ENCODE results near the gene IFNAR1. TPM values are rescaled to one million over a fixed set of nuclear protein-coding genes. Genes with fewer than 3 reads are reported as not detected.

IFNAR1 gene
- total RNA-seq, 2 donors from 2014 or later: 16.0 to 16.6 TPM

DNA sequence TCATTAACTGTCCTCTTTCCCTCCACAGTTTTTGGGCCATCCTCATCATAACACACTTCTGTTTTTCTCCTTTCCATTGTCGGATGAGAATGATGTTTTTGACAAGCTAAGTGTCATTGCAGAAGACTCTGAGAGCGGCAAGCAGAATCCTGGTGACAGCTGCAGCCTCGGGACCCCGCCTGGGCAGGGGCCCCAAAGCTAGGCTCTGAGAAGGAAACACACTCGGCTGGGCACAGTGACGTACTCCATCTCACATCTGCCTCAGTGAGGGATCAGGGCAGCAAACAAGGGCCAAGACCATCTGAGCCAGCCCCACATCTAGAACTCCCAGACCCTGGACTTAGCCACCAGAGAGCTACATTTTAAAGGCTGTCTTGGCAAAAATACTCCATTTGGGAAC, 28.6 kb upstream of the IFNAR1 start:
- Mint-ChIP-seq H3K27me3 (no peaks in the 10 kb centered on the region), H3K9me3 (no peaks in the 10 kb centered on the region), H3K27ac (no peak overlapping the region), H3K4me1 (ENCODE audit: low read depth in 2 of 2) (peaks cover 17 to 27% of the 10 kb centered on the region in 2 donors), H3K36me3 (no peaks in the 10 kb centered on the region), H3K4me3 (no peak overlapping the region)
- ATAC-seq: no peak
- no peak for DNase-seq (ENCODE audit: low spot score)

DNA sequence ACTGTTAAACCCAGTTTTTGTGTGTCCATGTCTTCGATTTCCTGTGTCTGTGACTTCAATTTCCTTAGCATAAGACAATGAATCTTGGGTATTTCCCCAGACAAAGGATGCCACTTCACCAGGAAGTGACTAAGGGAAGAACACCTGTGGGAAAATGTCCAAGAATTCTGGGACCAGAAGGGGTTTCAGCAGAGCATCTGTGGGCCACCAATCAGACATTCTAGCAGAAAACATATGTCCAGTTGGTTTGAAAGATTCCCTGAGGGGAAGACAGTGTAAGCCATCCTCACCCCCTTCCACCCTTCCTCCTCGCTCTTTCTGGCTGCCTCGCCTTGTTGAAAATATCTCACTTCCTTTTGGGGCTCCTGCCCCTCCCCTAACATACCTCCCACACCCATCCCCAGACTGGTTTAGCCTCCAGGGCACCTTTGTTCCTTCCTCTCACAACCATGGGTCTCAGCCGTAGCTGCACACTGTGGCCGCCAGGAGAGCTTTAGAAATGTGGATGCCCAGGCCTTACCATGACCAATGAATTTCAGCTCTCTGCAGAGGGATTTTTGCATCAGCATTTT, 25.5 kb upstream of the IFNAR1 start:
- ATAC-seq: no peak
- no peak for DNase-seq (ENCODE audit: low spot score)
- Mint-ChIP-seq H3K4me1 (ENCODE audit: low read depth in 2 of 2) (peaks cover 11 to 18% of the 10 kb centered on the region in 2 donors), H3K27me3 (no peaks in the 10 kb centered on the region), H3K9me3 (no peaks in the 10 kb centered on the region), H3K27ac (no peak overlapping the region), H3K36me3 (no peaks in the 10 kb centered on the region), H3K4me3 (no peak overlapping the region)

DNA sequence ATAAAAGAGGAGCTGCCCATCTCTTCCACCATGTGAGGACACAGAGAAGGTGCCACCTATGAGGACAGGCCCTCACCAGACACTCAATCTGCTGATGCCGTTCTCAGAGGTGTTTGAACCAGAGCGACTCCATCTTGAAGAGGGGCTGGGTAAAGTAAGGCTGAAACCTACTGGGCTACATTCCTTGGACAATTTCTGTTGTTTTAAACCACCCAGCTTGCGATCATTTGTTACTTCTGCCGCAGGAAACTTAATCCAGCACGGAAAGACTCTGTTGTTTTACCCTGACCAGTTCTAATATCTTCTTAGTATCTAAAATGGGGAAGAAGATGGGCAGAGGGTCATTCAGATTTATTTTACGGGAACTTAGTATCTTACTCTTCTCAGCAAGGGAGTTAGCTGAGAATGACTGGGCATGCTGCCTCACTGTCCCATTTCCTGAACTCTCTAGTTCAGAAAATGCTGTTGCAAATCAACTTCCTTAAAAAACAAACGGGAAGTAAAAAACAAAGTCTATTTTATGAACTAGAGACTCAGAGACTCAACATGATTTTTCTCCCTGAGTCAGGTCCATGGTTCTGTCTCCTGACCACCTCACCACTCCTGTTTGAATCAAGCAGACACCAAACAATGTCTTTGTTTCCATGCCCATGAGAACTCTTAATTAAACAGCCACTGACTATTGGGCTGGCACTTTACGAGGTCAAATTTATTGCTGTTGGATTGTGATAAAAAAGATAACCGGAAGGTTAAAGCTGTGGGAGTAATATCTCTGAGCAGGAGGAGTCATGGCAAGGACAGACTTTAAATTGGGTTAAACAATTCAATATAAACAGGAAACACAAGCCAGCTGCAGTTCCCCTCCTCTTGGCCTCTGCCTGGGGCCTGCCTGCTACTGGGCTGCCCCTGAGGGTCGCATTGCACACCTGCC, 23.8 kb upstream of the IFNAR1 start:
- no peak for DNase-seq (ENCODE audit: low spot score)
- no peak for ATAC-seq
- Mint-ChIP-seq H3K4me1 (ENCODE audit: low read depth in 2 of 2) (peaks cover 11 to 15% of the 10 kb centered on the region in 2 donors), H3K9me3 (no peaks in the 10 kb centered on the region), H3K27ac (peak overlapping the region in 1 of 2 donors; percentile 44), H3K4me3 (no peak overlapping the region), H3K36me3 (no peaks in the 10 kb centered on the region), H3K27me3 (no peaks in the 10 kb centered on the region)

DNA sequence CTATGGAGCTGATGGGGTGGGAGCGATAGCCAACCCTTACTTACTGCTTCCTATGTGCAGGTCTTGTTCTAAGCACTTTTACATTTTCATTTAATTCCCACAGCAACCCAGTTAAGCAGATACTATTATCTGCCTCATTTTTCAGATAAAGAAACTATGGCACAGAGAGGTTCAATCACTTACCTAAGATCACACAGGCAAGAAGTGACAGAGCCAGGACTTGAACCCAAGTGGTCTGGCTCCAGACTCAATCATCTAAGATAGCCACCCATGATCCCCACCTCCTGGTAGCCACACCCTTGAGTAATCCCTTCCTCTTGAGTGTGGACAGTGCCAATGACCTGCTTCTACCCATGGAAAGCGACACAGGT, 23.2 kb upstream of the IFNAR1 start:
- no peaks in the 10 kb centered on the region for H3K27me3 Mint-ChIP-seq
- ATAC-seq (no peak), DNase-seq (ENCODE audit: low spot score) (no peak)
- H3K36me3 Mint-ChIP-seq: no peaks in the 10 kb centered on the region
- H3K4me1 Mint-ChIP-seq (ENCODE audit: low read depth in 2 of 2): peaks cover 11 to 15% of the 10 kb centered on the region in 2 donors
- H3K9me3 Mint-ChIP-seq: no peaks in the 10 kb centered on the region
- H3K27ac Mint-ChIP-seq: peak overlapping the region in 1 of 2 donors; percentile 44
- H3K4me3 Mint-ChIP-seq: no peak overlapping the region

DNA sequence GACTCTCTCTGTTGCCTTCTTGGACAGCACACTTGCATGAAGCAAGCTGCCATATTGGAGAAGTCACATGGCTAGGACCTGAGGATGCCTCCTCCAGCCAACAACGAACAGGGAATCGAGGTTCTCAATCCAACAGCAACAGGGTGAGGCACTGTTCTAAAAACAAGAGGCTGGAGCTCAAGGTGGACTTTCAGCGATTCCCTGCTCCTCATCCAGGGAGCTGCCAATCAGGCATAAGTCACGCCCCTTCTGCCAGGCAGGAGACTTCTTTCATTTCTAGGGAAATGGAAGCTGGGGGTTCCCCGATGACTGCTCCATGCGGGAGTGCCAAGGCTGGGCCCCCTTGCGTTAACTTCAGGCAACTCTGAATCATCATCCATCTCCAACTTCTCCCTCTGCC, 22.7 kb upstream of the IFNAR1 start:
- peaks cover 11 to 15% of the 10 kb centered on the region in 2 donors for H3K4me1 Mint-ChIP-seq (ENCODE audit: low read depth in 2 of 2)
- H3K9me3 Mint-ChIP-seq: no peaks in the 10 kb centered on the region
- DNase-seq (ENCODE audit: low spot score) (no peak), ATAC-seq (no peak)
- no peak overlapping the region for H3K27ac Mint-ChIP-seq
- H3K4me3 Mint-ChIP-seq: no peak overlapping the region
- no peaks in the 10 kb centered on the region for H3K36me3 Mint-ChIP-seq
- H3K27me3 Mint-ChIP-seq: peaks cover 0 to 1% of the 10 kb centered on the region in 2 donors

DNA sequence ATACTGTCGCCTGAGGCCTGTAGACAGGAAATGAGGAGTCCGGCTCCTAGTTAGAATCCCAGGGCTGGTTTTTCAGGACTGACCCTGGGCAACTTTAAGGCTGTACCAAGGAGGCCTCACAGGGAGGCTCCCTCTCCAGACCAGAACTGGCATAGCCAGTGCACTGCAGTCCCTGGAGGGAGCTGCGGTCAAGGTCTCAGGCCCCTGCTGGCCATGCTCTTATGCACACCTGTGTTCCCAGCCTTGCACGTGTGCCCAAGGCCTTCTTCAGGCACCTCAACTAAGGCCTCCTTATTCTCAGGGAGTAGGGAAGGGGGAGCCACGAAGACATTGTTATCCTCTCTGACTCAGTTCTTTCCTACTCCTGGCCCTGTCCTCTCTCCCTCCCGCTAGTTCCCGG, 22.0 kb upstream of the IFNAR1 start:
- Mint-ChIP-seq H3K4me3 (no peak overlapping the region), H3K27me3 (peaks cover 0 to 3% of the 10 kb centered on the region in 2 donors), H3K9me3 (no peaks in the 10 kb centered on the region), H3K27ac (no peak overlapping the region), H3K36me3 (no peaks in the 10 kb centered on the region), H3K4me1 (ENCODE audit: low read depth in 2 of 2) (peaks cover 11 to 15% of the 10 kb centered on the region in 2 donors)
- ATAC-seq (no peak), DNase-seq (ENCODE audit: low spot score) (no peak)

DNA sequence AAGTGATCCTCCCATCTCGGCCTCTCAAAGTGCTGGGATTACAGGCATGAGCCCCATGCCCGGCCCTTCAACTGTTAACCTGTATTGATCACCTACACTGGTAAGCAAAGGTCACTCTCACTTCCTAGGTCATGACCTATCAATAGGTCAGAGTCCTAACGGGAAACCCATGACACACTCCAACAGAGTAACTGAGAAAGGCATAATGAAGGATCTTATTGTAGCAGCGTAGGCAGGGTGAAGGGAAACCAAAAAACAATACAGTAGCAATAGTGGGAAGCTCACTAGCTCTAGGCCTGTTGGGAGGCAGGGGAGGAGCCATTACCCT, 19.5 kb upstream of the IFNAR1 start:
- H3K9me3 Mint-ChIP-seq: no peaks in the 10 kb centered on the region
- no peaks in the 10 kb centered on the region for H3K36me3 Mint-ChIP-seq
- ATAC-seq (no peak), DNase-seq (ENCODE audit: low spot score) (no peak)
- peaks cover 4 to 8% of the 10 kb centered on the region in 2 donors for H3K4me1 Mint-ChIP-seq (ENCODE audit: low read depth in 2 of 2)
- H3K27ac Mint-ChIP-seq: no peak overlapping the region
- peaks cover 0 to 3% of the 10 kb centered on the region in 2 donors for H3K27me3 Mint-ChIP-seq
- no peak overlapping the region for H3K4me3 Mint-ChIP-seq

DNA sequence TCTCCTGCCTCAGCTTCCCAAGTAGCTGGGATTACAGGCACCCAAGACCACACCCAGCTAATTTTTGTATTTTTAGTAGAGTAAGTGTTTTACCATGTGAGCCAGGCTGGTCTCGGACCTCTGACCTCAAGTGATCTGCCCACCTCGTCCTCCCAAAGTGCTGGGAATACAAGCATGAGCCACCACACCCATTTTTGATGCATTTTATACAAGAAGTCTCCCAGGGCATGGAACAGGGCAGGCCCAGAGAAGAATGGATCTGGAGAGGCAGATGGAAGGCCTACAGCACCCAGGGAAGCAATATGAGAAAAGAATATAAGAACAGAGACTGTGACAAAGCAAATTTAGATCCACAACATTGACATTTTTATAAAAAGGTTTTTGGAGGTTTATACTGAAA, 18.8 kb upstream of the IFNAR1 start:
- DNase-seq (ENCODE audit: low spot score) (no peak), ATAC-seq (no peak)
- H3K27ac Mint-ChIP-seq: no peak overlapping the region
- H3K4me3 Mint-ChIP-seq: no peak overlapping the region
- peaks cover 4 to 5% of the 10 kb centered on the region in 2 donors for H3K4me1 Mint-ChIP-seq (ENCODE audit: low read depth in 2 of 2)
- peaks cover 0 to 3% of the 10 kb centered on the region in 2 donors for H3K27me3 Mint-ChIP-seq
- no peaks in the 10 kb centered on the region for H3K36me3 Mint-ChIP-seq
- no peaks in the 10 kb centered on the region for H3K9me3 Mint-ChIP-seq

DNA sequence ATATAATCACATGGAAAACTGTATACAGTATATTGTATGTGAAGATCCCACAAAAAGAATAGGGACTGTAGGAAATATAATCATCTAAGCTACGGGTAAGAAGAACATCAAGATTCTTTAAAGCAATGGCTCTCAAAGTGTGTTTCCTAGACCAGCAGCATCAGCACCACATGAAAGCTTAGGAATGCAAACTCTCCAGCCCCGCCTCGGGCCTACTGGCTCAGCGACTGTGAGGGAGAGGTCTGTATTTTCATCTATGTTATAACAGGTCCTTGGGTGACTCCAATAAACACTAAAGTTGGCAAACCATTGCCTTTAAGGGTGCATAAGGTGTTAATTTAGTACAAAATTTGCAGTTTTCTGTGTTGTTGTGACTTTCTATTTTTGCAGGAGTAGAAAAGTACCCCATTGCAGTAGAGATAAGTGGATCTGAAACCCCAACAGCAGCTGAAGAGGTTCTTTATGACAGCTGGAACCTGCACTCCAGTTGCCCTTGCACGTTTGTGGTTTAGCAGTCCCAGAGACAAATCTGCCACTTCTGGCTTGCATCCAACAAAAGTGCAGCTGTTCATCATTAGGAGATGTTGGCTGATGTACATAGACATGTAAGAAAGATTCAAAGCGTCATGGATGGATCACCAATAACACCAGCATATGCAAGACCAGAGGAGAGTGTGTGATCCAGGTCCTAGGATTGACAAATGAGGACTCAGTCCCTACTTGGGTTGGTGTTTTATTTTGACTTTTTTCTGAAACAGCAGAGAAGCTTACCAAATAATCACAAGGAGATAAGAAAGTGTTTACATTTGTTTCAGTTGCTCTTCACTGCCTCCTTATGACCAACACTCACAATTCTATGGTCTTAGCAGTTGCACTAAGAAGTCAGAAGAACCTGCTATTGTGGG, 15.9 kb upstream of the IFNAR1 start:
- Mint-ChIP-seq H3K36me3 (no peaks in the 10 kb centered on the region), H3K27ac (no peak overlapping the region), H3K9me3 (no peaks in the 10 kb centered on the region), H3K27me3 (peaks cover 0 to 5% of the 10 kb centered on the region in 2 donors), H3K4me1 (ENCODE audit: low read depth in 2 of 2) (peaks cover 0 to 4% of the 10 kb centered on the region in 2 donors), H3K4me3 (no peak overlapping the region)
- no peak for DNase-seq (ENCODE audit: low spot score)
- ATAC-seq: no peak

DNA sequence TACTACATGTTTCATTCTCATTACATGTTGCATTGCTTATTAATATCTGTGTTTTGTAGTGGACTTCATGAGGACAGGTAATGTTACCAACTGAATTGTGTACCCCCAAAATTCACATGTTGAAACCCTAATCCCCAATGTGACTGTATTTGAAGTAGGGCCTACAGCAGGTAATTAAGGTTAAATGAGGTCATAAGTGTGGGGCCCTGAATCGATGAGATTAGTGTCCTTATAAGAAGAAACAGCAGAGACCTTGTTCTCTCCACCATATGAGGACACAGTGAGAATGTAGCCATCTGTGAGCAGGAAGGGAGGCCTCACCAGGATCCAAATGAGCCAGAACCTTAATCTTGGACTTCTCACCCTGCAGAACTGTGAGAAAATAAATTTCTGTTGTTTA, 15.0 kb upstream of the IFNAR1 start:
- Mint-ChIP-seq H3K27me3 (peaks cover 6 to 10% of the 10 kb centered on the region in 2 donors), H3K4me1 (ENCODE audit: low read depth in 2 of 2) (peaks cover 0 to 4% of the 10 kb centered on the region in 2 donors), H3K27ac (no peak overlapping the region), H3K4me3 (no peak overlapping the region), H3K36me3 (no peaks in the 10 kb centered on the region), H3K9me3 (no peaks in the 10 kb centered on the region)
- DNase-seq (ENCODE audit: low spot score) (no peak), ATAC-seq (no peak)

DNA sequence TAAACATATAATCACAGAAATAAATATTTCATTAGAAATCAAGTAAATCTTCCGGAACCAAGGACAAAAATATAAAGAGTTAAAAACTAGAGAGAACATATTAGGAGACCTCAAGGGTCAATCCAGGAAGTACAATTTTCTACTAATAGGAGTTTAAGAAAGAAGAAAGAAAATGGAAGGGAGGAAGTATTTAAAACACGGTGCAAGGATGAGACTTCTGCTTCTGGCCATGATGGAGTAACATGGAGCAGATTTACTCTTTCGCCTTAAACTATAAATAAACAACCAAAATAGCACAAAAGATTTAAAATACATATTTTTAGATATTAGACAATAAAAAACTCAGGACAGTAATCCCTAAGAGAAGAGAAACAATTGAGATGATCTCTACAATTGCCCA, 12.6 kb upstream of the IFNAR1 start:
- Mint-ChIP-seq H3K27ac (no peak overlapping the region), H3K4me1 (ENCODE audit: low read depth in 2 of 2) (peaks cover 0 to 4% of the 10 kb centered on the region in 2 donors)
- ATAC-seq: no peak

DNA sequence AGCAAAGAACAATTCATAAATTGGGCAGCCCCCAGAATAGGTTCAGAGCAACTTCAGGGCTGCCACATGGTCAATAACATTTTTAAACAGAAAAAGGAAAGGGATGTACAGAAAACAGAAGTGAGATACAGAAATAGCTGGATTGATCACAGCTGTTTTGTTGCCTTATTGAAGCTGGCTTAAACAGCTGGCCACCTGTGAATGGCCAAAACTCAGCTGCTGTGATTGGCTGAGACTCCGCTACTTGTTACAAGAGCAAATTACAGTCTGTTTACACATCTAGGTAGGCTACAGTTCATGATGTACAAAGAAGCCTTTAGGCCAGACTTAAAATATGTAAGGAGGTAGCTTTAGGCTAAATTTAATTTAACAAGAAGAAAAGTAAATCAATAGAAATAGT, 11.6 kb upstream of the IFNAR1 start:
- H3K27ac Mint-ChIP-seq: no peak overlapping the region
- no peak overlapping the region for H3K4me3 Mint-ChIP-seq
- no peaks in the 10 kb centered on the region for H3K9me3 Mint-ChIP-seq
- DNase-seq (ENCODE audit: low spot score) (no peak), ATAC-seq (no peak)
- no peaks in the 10 kb centered on the region for H3K36me3 Mint-ChIP-seq
- peaks cover 0 to 4% of the 10 kb centered on the region in 2 donors for H3K4me1 Mint-ChIP-seq (ENCODE audit: low read depth in 2 of 2)
- H3K27me3 Mint-ChIP-seq: peaks cover 11 to 15% of the 10 kb centered on the region in 2 donors

More for the DNA sequence above, 12.6 kb upstream of the IFNAR1 start:
- no peak overlapping the region for H3K4me3 Mint-ChIP-seq
- H3K9me3 Mint-ChIP-seq: no peaks in the 10 kb centered on the region
- H3K27me3 Mint-ChIP-seq: peaks cover 11 to 16% of the 10 kb centered on the region in 2 donors
- H3K36me3 Mint-ChIP-seq: no peaks in the 10 kb centered on the region
- no peak for DNase-seq (ENCODE audit: low spot score)

DNA sequence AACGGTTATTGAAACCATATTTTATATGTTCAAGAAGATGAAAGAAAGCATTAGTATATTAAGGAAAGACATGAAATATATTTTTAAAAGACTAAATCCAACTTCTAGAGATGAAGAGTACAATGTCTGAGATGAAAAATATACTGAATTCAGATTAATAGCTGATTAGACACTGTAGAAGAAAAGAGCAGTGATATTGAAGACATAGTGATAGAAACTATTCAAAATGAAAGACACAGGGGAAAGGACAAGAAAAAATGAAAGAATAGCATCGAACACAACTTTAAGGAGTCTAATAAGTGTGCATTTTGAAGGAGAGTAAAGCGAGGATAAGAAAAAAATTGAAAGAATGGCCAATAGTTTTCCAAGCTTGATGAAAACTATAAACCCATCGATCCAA, 11.2 kb upstream of the IFNAR1 start:
- ATAC-seq: no peak
- no peaks in the 10 kb centered on the region for H3K9me3 Mint-ChIP-seq
- H3K27ac Mint-ChIP-seq: no peak overlapping the region

More for the DNA sequence above, 11.2 kb upstream of the IFNAR1 start:
- H3K27me3 Mint-ChIP-seq: peaks cover 11 to 18% of the 10 kb centered on the region in 2 donors
- H3K36me3 Mint-ChIP-seq: no peaks in the 10 kb centered on the region
- H3K4me3 Mint-ChIP-seq: no peak overlapping the region
- H3K4me1 Mint-ChIP-seq (ENCODE audit: low read depth in 2 of 2): peaks cover 0 to 4% of the 10 kb centered on the region in 2 donors
- no peak for DNase-seq (ENCODE audit: low spot score)
